Activated T-cell treated with anti-CD3 and anti-CD28 coated beads, Interleukin-2, amount 50 U/mL, for 72 hours (primary cell): ENCODE data around the gene CALHM1. TPM values are rescaled to one million over a fixed set of nuclear protein-coding genes. Genes with fewer than 3 reads are reported as not detected.

Experiments
- ATAC-seq, 2 donors: fragments of 150-1000 bp; cut with Tn5 transposase; replicated peaks in 1 of 2; 2 replicates each; pipeline ENCODE4 v1.10.0; 2021; ENCODE audit warnings: moderate library complexity in 2 of 2, mild to moderate bottlenecking in 1 of 2
- DNase-seq, 2 donors: peaks; one replicate each; pipeline ENCODE4 v3.0.0; 2021 to 2022; ENCODE audit warnings: mixed read lengths in 1 of 2
- H3K27ac Mint-ChIP-seq: one replicate; pipeline ENCODE4 v1.8.0; 2022; ENCODE audit warnings: mild to moderate bottlenecking, moderate library complexity, mixed read lengths
- H3K27me3 Mint-ChIP-seq: one replicate; pipeline ENCODE4 v1.8.0; 2022; ENCODE audit warnings: low read depth, mixed read lengths
- H3K36me3 Mint-ChIP-seq, 2 donors: one replicate each; pipeline ENCODE4 v1.8.0; 2022; ENCODE audit warnings: mixed read lengths in 2 of 2, mild to moderate bottlenecking in 1 of 2; ENCODE audit not compliant: insufficient read depth in 2 of 2
- H3K4me1 Mint-ChIP-seq: one replicate; pipeline ENCODE4 v1.8.0; 2022; ENCODE audit warnings: low read depth, mixed read lengths
- H3K4me3 Mint-ChIP-seq, 2 donors: one replicate each; pipeline ENCODE4 v1.8.0; 2022; ENCODE audit warnings: mild to moderate bottlenecking in 2 of 2, mixed read lengths in 2 of 2, moderate library complexity in 2 of 2
- H3K9me3 Mint-ChIP-seq, 2 donors: one replicate each; pipeline ENCODE4 v1.8.0; 2022; ENCODE audit warnings: mixed read lengths in 2 of 2
- total RNA-seq, 2 donors: library from RNA; stranded (reverse); gene quantifications; one replicate each; pipeline ENCODE4 v1.2.3, GENCODE V29; 2022

CALHM1 gene
- total RNA-seq, 2 donors from 2014 or later: not detected

DNA sequence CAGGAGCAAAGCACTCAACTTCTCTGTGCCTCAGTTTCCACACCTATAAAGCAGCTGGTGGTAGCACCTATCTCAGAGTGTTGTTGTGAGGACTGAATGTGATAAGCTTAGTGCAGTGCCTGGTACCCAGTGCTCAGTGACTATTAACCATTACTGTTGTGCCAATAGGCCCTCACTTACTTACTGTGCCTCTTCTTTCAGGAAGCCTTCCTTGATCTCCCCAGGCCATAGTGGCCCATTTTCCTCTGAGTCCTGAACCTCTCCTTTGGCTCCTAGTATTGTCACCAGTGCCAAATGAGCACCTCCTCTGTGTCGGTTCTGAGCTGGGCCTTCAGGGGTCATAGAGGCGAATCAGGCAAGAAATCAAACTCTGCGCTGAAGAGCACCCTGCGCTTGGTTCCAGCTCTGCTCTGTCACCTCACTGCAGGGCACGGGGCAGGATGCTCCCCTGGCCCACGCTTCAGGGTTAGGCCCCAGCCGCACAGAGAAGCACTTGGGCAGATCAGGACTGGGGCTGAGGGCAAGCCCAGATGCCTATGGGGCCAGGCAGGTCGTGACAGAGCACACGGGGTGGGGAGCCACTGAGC is 2.5 kb downstream of the CALHM1 start:
- no peak for DNase-seq
- Mint-ChIP-seq H3K36me3 (no peaks in the 10 kb centered on the region), H3K27ac (no peak overlapping the region), H3K4me3 (no peak overlapping the region), H3K27me3 (no peaks in the 10 kb centered on the region), H3K4me1 (peaks cover 8% of the 10 kb centered on the region), H3K9me3 (no peaks in the 10 kb centered on the region)
- ATAC-seq: no peak

GRCh38 chr10:103455235-103455634 is 3.5 kb downstream of the CALHM1 start:
- no peaks in the 10 kb centered on the region for H3K27me3 Mint-ChIP-seq
- DNase-seq (no peak), ATAC-seq (no peak)
- H3K27ac Mint-ChIP-seq: no peak overlapping the region
- no peak overlapping the region for H3K4me3 Mint-ChIP-seq
- H3K36me3 Mint-ChIP-seq: no peaks in the 10 kb centered on the region
- H3K4me1 Mint-ChIP-seq: peaks cover 8% of the 10 kb centered on the region
- H3K9me3 Mint-ChIP-seq: no peaks in the 10 kb centered on the region

- Mint-ChIP-seq H3K4me3 (peak overlapping the region in 1 of 2 donors; percentile 1), H3K9me3 (no peaks in the 10 kb centered on the region), H3K27me3 (no peaks in the 10 kb centered on the region), H3K4me1 (peaks cover 17% of the 10 kb centered on the region), H3K27ac (no peak overlapping the region), H3K36me3 (peaks cover 4 to 7% of the 10 kb centered on the region in 2 donors)
- ATAC-seq (no peak), DNase-seq (no peak)
These were observed 4.7 kb downstream of the CALHM1 start for GRCh38 chr10:103454026-103454425.

DNA sequence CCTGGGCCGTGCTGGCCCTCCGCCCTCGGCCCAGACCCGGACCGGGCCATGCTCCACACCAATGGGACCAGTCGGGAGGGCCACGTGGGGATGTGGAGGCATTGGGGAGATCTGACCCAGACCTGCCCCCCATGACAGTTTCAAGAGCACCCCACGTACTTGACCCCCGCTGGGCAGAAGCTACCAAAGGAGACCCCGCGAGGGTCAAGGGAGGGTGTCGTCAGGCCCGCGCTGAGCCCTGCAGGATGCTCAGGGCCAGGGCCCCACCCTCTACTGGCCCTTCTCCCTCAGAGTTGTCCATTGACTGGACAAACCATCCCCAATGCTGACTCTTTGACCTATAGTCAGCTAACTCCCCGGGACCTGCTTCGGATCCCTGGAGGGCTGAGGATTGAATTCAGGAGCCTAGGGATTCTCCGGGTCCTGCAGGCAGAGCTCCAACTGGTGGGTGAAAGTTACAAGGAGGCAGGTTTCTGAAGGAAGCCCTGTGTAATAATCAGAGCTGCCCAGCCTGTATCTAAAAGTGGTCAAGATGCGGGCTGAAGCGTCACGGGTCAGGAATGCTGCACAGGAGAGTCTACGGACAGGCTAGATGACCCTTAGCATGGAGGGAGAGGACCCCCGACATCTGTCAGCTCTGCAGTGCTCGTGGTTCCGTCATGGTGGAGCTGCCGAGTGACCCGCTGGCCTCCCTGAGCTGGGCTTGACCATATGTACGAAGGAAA is 6.0 kb downstream of the CALHM1 start:
- peaks cover 5 to 10% of the 10 kb centered on the region in 2 donors for H3K36me3 Mint-ChIP-seq
- DNase-seq (no peak), ATAC-seq (no peak)
- H3K27me3 Mint-ChIP-seq: no peaks in the 10 kb centered on the region
- peak overlapping the region; percentile 94 to 96 for H3K4me3 Mint-ChIP-seq
- no peaks in the 10 kb centered on the region for H3K9me3 Mint-ChIP-seq
- H3K27ac Mint-ChIP-seq: peak overlapping the region; percentile 79
- peaks cover 23% of the 10 kb centered on the region for H3K4me1 Mint-ChIP-seq

- peak within 1 kb of the TSS; percentile 94 to 96 for H3K4me3 Mint-ChIP-seq
- DNase-seq: peak; percentile 68 to 69
- H3K27ac Mint-ChIP-seq: peak within 1 kb of the TSS; percentile 79
- H3K27me3 Mint-ChIP-seq: no peaks in the 10 kb centered on the region
- peaks cover 5 to 10% of the 10 kb centered on the region in 2 donors for H3K36me3 Mint-ChIP-seq
- peaks cover 23% of the 10 kb centered on the region for H3K4me1 Mint-ChIP-seq
- no peaks in the 10 kb centered on the region for H3K9me3 Mint-ChIP-seq
- ATAC-seq: peak; percentile 75 to 83
These were observed 6.7 kb downstream of the CALHM1 start, which contains the start of gene CALHM2 for GRCh38 chr10:103451831-103452505. Gene CALHM2 (minus strand): TSS chr10:103452370. CDS start chr10:103449941, 2,429 bp downstream.

DNA sequence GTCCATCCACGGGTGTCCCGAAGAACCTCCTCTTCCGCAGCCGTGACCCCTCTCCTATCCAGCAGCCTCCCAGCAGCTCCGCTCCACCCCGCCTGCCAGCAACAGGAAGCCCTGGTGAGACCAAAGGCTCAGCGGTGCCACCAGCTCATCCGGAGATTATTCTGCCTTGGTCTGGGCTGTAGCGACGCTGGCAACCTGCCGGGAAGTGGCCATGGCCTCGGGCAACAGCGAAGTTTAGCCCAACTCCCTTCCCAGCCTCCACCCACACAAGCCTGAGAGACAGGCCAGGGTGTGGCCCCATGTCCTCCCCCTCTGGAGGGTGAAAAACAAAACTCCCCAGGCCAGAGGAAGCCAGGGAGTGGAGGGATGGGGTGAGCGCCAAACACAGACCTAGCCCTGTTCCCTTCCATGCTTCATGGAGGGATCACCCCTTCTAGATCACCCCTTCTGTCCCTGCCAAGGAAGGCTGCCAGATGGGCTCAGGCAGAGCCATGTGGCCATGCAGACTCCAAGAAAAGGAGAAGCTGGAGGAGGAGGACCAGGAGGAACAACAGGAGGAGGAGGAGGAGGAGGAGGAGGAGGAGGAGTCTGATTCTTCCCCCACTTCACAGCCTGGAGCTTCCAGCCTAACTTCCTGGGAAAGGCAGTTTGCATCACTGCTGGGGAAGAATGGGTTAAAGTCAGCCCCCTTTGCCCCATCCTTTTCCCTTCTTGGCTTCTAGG is 7.4 kb downstream of the CALHM1 start:
- peaks cover 5 to 10% of the 10 kb centered on the region in 2 donors for H3K36me3 Mint-ChIP-seq
- H3K27ac Mint-ChIP-seq: peak overlapping the region; percentile 91
- ATAC-seq: peak; percentile 60 to 75
- no peaks in the 10 kb centered on the region for H3K9me3 Mint-ChIP-seq
- H3K4me3 Mint-ChIP-seq: peak overlapping the region; percentile 94 to 96
- H3K4me1 Mint-ChIP-seq: peaks cover 23% of the 10 kb centered on the region
- no peaks in the 10 kb centered on the region for H3K27me3 Mint-ChIP-seq
- DNase-seq: peak; percentile 51 to 61

GRCh38 chr10:103450201-103450695 is 8.5 kb downstream of the CALHM1 start:
- no peaks in the 10 kb centered on the region for H3K9me3 Mint-ChIP-seq
- H3K27ac Mint-ChIP-seq: peak overlapping the region; percentile 91
- no peak for DNase-seq
- peaks cover 5 to 10% of the 10 kb centered on the region in 2 donors for H3K36me3 Mint-ChIP-seq
- H3K4me1 Mint-ChIP-seq: peaks cover 23% of the 10 kb centered on the region
- no peak for ATAC-seq
- H3K27me3 Mint-ChIP-seq: no peaks in the 10 kb centered on the region
- H3K4me3 Mint-ChIP-seq: peak overlapping the region; percentile 94 to 96

DNA sequence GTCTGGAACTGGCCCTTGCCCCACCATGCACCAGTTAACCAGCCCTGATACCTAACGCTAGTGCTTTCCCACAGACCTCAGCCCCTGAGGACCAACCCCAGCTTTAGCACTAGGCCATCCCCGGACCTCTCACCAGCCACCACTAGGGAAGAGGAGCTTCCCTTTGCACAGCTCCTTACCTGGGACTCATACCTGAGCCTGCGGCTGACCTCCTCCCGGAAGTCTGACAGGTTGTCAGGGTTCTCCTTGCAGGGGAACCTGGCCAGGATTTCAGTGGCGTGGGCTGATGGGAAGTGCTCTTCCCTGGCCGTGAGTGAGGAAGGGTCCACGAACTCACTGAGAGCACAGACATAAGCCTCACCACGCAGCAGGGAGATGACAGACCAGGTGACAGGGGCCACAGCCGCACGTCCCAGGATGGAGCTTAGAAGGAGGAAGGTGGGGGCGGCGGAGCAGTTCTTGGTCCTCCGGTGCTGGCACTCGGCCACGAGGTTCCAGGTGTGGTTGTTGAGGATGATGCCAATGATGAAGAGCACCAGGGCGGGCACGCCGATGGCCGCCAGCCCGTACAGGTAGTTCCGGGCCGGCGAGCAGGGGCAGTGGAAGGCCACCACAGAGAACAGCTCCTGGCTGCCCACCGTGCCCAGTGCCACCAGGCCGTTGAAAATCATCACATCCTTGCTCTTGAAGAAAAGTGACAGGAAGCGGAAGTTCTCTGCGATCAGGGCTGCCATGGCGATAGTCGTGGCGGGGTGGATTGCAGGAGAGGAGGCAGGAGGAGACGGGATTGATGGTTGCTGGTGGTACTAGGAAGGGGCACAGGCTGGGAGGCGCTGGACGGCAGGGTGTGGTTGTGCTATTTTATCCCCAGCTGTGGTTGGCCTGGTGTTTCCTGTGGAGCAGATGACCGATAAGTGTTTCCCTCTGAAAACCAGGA is 9.2 kb downstream of the CALHM1 start:
- no peak for DNase-seq
- Mint-ChIP-seq H3K4me1 (peaks cover 23% of the 10 kb centered on the region), H3K36me3 (peaks cover 9 to 14% of the 10 kb centered on the region in 2 donors), H3K4me3 (peak overlapping the region; percentile 16 to 27), H3K9me3 (no peaks in the 10 kb centered on the region), H3K27me3 (no peaks in the 10 kb centered on the region), H3K27ac (peak overlapping the region; percentile 3)
- ATAC-seq: no peak

DNA sequence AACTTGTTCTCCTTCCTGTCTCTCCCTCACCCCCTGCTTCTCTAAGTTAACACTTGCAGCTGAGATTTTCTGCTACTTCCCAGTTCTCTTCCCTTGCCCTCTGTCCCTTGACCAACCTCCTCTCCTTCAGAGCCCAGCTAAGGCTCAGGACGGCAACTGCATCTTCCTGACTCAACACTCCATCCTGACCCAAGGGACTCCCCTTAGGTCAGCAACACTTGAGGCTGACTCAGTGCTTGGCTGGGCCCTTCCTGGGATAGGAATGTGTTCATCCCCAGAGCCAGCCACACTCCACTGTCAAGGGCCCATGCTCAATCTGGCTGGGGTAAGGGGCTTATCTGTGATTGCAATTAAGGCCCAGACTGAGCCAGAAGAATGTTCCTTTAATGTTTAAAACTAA is 10.0 kb downstream of the CALHM1 start:
- peak overlapping the region; percentile 1 for H3K27ac Mint-ChIP-seq
- DNase-seq (no peak), ATAC-seq (no peak)
- peak overlapping the region; percentile 2 to 39 for H3K4me3 Mint-ChIP-seq
- no peaks in the 10 kb centered on the region for H3K27me3 Mint-ChIP-seq
- H3K4me1 Mint-ChIP-seq: peaks cover 26% of the 10 kb centered on the region
- H3K36me3 Mint-ChIP-seq: peaks cover 9 to 15% of the 10 kb centered on the region in 2 donors
- H3K9me3 Mint-ChIP-seq: no peaks in the 10 kb centered on the region

GRCh38 chr10:103447187-103447586 is 11.5 kb downstream of the CALHM1 start:
- ATAC-seq (no peak), DNase-seq (no peak)
- Mint-ChIP-seq H3K36me3 (peaks cover 13 to 22% of the 10 kb centered on the region in 2 donors), H3K27ac (no peak overlapping the region), H3K27me3 (no peaks in the 10 kb centered on the region), H3K4me1 (peaks cover 21% of the 10 kb centered on the region), H3K4me3 (no peak overlapping the region), H3K9me3 (no peaks in the 10 kb centered on the region)

- no peak overlapping the region for H3K27ac Mint-ChIP-seq
- H3K4me1 Mint-ChIP-seq: peaks cover 21% of the 10 kb centered on the region
- peaks cover 13 to 24% of the 10 kb centered on the region in 2 donors for H3K36me3 Mint-ChIP-seq
- no peak for DNase-seq
- ATAC-seq: no peak
- H3K9me3 Mint-ChIP-seq: no peaks in the 10 kb centered on the region
- no peaks in the 10 kb centered on the region for H3K27me3 Mint-ChIP-seq
- no peak overlapping the region for H3K4me3 Mint-ChIP-seq
These were observed 12.7 kb downstream of the CALHM1 start for GRCh38 chr10:103445767-103446567.
